ENCODE measurements around the gene AKAP1. TPM values are rescaled to one million over a fixed set of nuclear protein-coding genes. Genes with fewer than 3 reads are reported as not detected.

Gene AKAP1
- total and polyA plus RNA-seq, 2 experiments from 2014 or later: 8.6 to 10.7 TPM

DNA sequence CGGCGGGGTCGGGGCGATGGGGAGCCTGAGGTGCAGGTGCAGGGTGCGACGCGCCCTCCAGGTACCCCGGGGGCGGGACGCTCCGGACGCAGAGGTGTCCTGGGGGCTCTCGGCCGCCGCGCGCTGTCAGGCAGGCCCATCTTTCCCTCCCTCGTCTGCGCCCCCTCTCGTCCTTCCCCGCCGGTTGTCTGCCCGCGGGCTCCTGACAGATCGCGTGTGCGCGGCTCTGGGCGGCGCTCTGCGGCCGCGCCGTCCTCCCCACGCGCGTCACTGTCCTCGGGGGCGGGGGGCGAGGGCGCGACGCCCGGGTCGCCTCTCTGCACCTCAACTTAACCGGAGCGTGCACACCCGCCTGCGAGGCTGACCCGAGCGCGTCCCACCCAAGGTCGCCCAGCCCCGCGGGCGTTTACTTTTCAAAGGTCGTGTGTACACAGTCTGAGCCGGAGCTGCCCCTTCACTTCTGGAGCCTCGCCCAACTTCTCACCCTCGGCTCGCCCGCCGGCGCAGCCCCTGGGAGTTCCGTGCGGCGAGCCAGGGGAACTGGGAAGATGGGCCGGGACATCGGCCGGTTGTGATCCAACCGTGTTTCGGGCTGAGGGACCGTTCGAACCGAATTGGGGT lies 512 bp downstream of the AKAP1 start:
- H3K79me2 ChIP-seq (ENCODE audit: insufficient read depth): peaks cover 8% of the 10 kb centered on the region; the same call in 1 of the 2 replicates
- peak; percentile 75 for DNase-seq
- no peaks in the 10 kb centered on the region for H4K20me1 ChIP-seq (ENCODE audit: insufficient read depth)
- in situ Hi-C loops (cut with MboI): no loop called here
- H3K4me3 ChIP-seq: peak overlapping the region; percentile 92
- no peaks in the 10 kb centered on the region for H3K27me3 ChIP-seq (replicated peaks; ENCODE audit: insufficient read depth)
- peak overlapping the region; percentile 78 for H3K4me2 ChIP-seq (ENCODE audit: unreplicated experiment)
- no peaks in the 10 kb centered on the region for H3K9me3 ChIP-seq (ENCODE audit: low read depth)
- H3K9me2 ChIP-seq (ENCODE audit: insufficient read depth): no peaks in the 10 kb centered on the region
- H3F3A ChIP-seq (ENCODE audit: insufficient read depth): peaks cover 6% of the 10 kb centered on the region; the same call in 1 of the 2 replicates
- peak overlapping the region; percentile 70 for H3K9ac ChIP-seq
- TF ChIP-seq EZH2phosphoT487 (IDR thresholded peaks at IDR 0.05; ENCODE audit: insufficient read depth, low read depth): no peak
- no peak for TF ChIP-seq EZH2 (IDR thresholded peaks at IDR 0.05; ENCODE audit: insufficient read depth, poor library complexity, severe bottlenecking)
- no peaks in the 10 kb centered on the region for H3K4me1 ChIP-seq (ENCODE audit: insufficient read depth)
- H2AFZ ChIP-seq: peak overlapping the region; percentile 89
- H3K27ac ChIP-seq: no peak overlapping the region
- H3K36me3 ChIP-seq (ENCODE audit: low read depth): no peaks in the 10 kb centered on the region
- 0 to 4% methylated on average over 31 to 69 of the region's 75 CpGs for WGBS, 2 experiments (ENCODE audit: low coverage in 1 of 2, low lambda C conversion rate in 2 of 2, missing lambda C conversion rate in 2 of 2)

DNA sequence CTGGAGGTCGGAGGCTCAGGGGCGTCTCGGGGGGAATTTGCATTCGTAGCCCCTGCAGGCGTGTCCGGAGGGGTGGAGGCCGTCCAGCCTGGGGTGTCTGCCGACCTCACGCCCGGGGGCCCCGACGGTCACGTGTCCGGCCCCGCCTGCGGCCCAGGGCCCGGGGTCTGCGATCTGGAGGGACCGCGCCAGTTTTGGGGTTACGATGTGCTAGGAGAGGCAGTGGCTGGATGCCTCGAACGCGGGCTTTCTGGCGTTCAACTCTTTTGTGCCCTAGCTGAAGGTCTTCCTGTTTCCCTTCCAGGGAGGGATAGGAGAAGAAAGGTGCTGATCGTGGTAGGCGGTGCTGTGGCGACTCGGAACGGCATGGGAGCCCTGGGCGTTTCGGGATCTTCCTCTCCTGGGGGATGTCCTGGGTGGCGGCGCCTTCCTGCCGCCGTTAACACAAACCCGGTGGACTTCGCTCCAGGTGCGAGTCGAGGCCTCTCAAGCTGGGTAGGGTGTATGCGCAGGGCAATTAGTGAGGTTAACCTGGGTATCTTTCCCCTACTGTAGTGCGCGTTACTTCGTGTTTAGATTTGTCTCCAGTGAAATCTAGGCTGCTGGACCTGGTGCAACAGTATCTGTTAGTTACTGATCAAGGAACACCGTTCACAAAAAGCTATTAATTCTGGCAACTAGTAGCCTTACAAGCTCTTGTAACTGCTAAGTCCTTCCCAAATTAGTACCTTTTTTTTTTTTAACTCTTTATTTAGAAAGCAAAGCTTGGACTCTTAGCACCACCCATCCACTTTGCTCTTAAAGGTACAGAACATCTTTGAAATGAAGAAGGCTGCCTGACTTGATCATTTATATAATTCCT lies 1.3 kb downstream of the AKAP1 start:
- no peaks in the 10 kb centered on the region for H3K36me3 ChIP-seq (ENCODE audit: low read depth)
- peak; percentile 58 for DNase-seq
- H3K9ac ChIP-seq: peak overlapping the region; percentile 70
- no peaks in the 10 kb centered on the region for H3K9me2 ChIP-seq (ENCODE audit: insufficient read depth)
- no peak for TF ChIP-seq EZH2 (IDR thresholded peaks at IDR 0.05; ENCODE audit: insufficient read depth, poor library complexity, severe bottlenecking)
- TF ChIP-seq EZH2phosphoT487 (IDR thresholded peaks at IDR 0.05; ENCODE audit: insufficient read depth, low read depth): no peak
- WGBS, 2 experiments (ENCODE audit: low coverage in 1 of 2, low lambda C conversion rate in 2 of 2, missing lambda C conversion rate in 2 of 2): 3 to 5% methylated on average over 38 to 43 of the region's 45 CpGs
- no peak overlapping the region for H3K27ac ChIP-seq
- H3K4me2 ChIP-seq (ENCODE audit: unreplicated experiment): peak overlapping the region; percentile 78
- no peaks in the 10 kb centered on the region for H4K20me1 ChIP-seq (ENCODE audit: insufficient read depth)
- in situ Hi-C loops (cut with MboI): no loop called here
- no peaks in the 10 kb centered on the region for H3K4me1 ChIP-seq (ENCODE audit: insufficient read depth)
- H3K9me3 ChIP-seq (ENCODE audit: low read depth): no peaks in the 10 kb centered on the region
- no peaks in the 10 kb centered on the region for H3K27me3 ChIP-seq (replicated peaks; ENCODE audit: insufficient read depth)
- H3K4me3 ChIP-seq: peak overlapping the region; percentile 92
- H2AFZ ChIP-seq: peak overlapping the region; percentile 89
- H3K79me2 ChIP-seq (ENCODE audit: insufficient read depth): peaks cover 8% of the 10 kb centered on the region; the same call in 1 of the 2 replicates
- H3F3A ChIP-seq (ENCODE audit: insufficient read depth): peaks cover 6% of the 10 kb centered on the region; the same call in 1 of the 2 replicates

DNA sequence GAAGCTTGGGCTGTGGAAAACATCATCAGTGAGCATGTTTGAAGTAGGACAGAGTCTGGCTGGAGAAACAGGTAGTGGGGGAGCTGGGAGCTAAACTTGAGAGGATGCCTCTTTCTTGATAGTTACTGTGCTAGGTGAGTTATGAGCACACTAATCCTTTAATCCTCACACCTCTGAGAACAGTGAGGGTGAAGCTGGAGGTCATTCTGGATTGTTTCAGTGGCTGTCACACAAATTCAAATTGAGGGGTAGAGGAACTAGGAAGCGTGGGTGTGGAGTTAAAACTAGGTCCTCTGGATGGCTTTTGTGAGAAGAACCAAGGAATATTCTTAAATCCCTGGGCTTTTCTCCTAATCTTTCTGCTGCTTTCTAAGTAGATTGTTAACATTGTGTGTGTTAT lies 3.3 kb downstream of the AKAP1 start:
- peaks cover 6% of the 10 kb centered on the region; the same call in 1 of the 2 replicates for H3F3A ChIP-seq (ENCODE audit: insufficient read depth)
- no peak overlapping the region for H3K27ac ChIP-seq
- no peak for DNase-seq
- H3K4me1 ChIP-seq (ENCODE audit: insufficient read depth): no peaks in the 10 kb centered on the region
- in situ Hi-C loops (cut with MboI): no loop called here
- peaks cover 11% of the 10 kb centered on the region for H3K79me2 ChIP-seq (ENCODE audit: insufficient read depth)
- no peaks in the 10 kb centered on the region for H3K9me3 ChIP-seq (ENCODE audit: low read depth)
- H3K9me2 ChIP-seq (ENCODE audit: insufficient read depth): no peaks in the 10 kb centered on the region
- H2AFZ ChIP-seq: no peak overlapping the region
- no peaks in the 10 kb centered on the region for H3K36me3 ChIP-seq (ENCODE audit: low read depth)
- 90 to 93% methylated on average over 1 of the region's 1 CpG for WGBS, 2 experiments (ENCODE audit: low coverage in 1 of 2, low lambda C conversion rate in 2 of 2, missing lambda C conversion rate in 2 of 2)
- H3K9ac ChIP-seq: no peak overlapping the region
- no peaks in the 10 kb centered on the region for H4K20me1 ChIP-seq (ENCODE audit: insufficient read depth)
- H3K27me3 ChIP-seq (replicated peaks; ENCODE audit: insufficient read depth): no peaks in the 10 kb centered on the region
- no peak overlapping the region for H3K4me2 ChIP-seq (ENCODE audit: unreplicated experiment)
- H3K4me3 ChIP-seq: no peak overlapping the region
- TF ChIP-seq EZH2 (IDR thresholded peaks at IDR 0.05; ENCODE audit: insufficient read depth, poor library complexity, severe bottlenecking) (no peak), EZH2phosphoT487 (IDR thresholded peaks at IDR 0.05; ENCODE audit: insufficient read depth, low read depth) (no peak)

DNA sequence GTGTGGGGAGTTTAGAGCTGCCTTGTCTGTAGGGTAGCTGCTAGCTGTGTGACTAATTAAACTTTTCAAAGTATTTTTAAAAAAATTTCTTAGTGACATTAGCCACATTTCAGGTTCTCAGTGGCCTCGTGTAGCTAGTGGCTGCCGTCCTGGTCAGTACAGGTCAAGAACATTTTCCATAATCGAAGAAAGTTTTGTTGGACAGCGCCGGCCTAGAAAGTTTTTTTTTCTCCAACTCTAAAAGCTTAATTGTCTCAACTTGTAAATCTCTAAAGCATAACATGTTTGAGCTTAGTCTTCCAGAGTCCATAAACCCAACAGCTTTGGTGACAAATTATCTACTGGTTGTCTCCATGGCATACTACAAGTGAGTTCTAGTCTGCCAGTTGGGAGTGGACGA lies 4.3 kb downstream of the AKAP1 start:
- Histone ChIP-seq H3K27me3 (replicated peaks; ENCODE audit: insufficient read depth) (no peaks in the 10 kb centered on the region), H3K9me2 (ENCODE audit: insufficient read depth) (no peaks in the 10 kb centered on the region), H4K20me1 (ENCODE audit: insufficient read depth) (no peaks in the 10 kb centered on the region), H3K9ac (no peak overlapping the region), H3K36me3 (ENCODE audit: low read depth) (no peaks in the 10 kb centered on the region), H2AFZ (no peak overlapping the region), H3K4me1 (ENCODE audit: insufficient read depth) (no peaks in the 10 kb centered on the region), H3F3A (ENCODE audit: insufficient read depth) (peaks cover 3% of the 10 kb centered on the region; the same call in 1 of the 2 replicates), H3K4me3 (no peak overlapping the region), H3K27ac (no peak overlapping the region), H3K4me2 (ENCODE audit: unreplicated experiment) (no peak overlapping the region), H3K9me3 (ENCODE audit: low read depth) (no peaks in the 10 kb centered on the region), H3K79me2 (ENCODE audit: insufficient read depth) (peaks cover 15% of the 10 kb centered on the region)
- in situ Hi-C loops (cut with MboI): no loop called here
- WGBS, 2 experiments (ENCODE audit: low coverage in 1 of 2, low lambda C conversion rate in 2 of 2, missing lambda C conversion rate in 2 of 2): 84 to 88% methylated on average over 6 of the region's 6 CpGs
- DNase-seq: no peak
- no peak for TF ChIP-seq EZH2phosphoT487 (IDR thresholded peaks at IDR 0.05; ENCODE audit: insufficient read depth, low read depth)
- TF ChIP-seq EZH2 (IDR thresholded peaks at IDR 0.05; ENCODE audit: insufficient read depth, poor library complexity, severe bottlenecking): no peak
